ENCODE data around the gene SRGAP1.

Gene SRGAP1

DNA sequence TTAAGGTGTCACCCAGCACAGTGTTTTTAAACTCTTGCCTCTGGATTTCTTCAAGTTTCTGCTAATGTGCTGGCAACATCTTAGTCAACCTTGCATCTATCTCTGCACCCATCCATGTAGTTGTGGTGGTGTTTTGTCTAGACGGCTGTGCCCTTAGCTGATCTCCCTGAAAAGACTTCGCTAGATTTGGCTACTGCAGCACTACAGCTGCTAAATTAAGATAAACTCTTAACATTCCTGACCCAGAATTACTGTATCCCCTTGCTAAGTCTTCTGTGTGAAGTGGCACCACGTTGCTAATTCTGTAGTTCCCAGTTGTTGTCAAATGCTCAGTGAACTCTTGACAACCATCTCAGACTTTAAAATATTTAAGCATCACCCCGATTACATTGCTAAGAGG, 66.8 kb downstream of the SRGAP1 start:
- H3K27ac ChIP-seq = no peak overlapping the region
- TF ChIP-seq, protein P1, sequence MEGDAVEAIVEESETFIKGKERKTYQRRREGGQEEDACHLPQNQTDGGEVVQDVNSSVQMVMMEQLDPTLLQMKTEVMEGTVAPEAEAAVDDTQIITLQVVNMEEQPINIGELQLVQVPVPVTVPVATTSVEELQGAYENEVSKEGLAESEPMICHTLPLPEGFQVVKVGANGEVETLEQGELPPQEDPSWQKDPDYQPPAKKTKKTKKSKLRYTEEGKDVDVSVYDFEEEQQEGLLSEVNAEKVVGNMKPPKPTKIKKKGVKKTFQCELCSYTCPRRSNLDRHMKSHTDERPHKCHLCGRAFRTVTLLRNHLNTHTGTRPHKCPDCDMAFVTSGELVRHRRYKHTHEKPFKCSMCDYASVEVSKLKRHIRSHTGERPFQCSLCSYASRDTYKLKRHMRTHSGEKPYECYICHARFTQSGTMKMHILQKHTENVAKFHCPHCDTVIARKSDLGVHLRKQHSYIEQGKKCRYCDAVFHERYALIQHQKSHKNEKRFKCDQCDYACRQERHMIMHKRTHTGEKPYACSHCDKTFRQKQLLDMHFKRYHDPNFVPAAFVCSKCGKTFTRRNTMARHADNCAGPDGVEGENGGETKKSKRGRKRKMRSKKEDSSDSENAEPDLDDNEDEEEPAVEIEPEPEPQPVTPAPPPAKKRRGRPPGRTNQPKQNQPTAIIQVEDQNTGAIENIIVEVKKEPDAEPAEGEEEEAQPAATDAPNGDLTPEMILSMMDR (conservative IDR thresholded peaks at IDR 0.05) = no peak
- TF ChIP-seq ZFX (IDR thresholded peaks at IDR 0.05) = no peak

DNA sequence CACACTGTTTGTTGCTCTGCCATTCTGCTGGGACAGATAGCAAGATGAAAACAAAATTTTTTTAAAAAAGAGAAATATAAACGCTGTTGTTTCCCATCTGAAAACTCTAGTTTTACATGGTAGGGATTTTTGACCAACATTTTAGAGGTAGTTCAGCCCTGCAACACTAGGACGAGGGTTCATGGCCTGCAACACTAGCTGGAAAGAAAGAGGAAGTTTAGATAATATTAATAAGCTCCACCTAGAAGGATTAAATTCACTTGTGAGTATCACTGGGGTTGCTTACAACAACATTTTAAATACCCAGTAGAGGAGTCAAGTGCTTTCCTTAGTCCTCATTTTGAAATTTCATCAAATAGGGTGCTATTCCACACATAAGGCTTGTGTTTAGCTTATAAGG, 68.2 kb downstream of the SRGAP1 start:
- TF ChIP-seq, protein P1 (conservative IDR thresholded peaks at IDR 0.05) = no peak
- TF ChIP-seq ZFX (IDR thresholded peaks at IDR 0.05) = no peak
- no peak overlapping the region for H3K27ac ChIP-seq

- no peak overlapping the region for H3K27ac ChIP-seq
- TF ChIP-seq, protein P1 (conservative IDR thresholded peaks at IDR 0.05) = no peak
- no peak for TF ChIP-seq ZFX (IDR thresholded peaks at IDR 0.05)
Measured at GRCh38 chr12:63913929-63914328, 69.4 kb downstream of the SRGAP1 start.

- no peak overlapping the region for H3K27ac ChIP-seq
- no peak for TF ChIP-seq ZFX (IDR thresholded peaks at IDR 0.05)
- TF ChIP-seq, protein P1 (conservative IDR thresholded peaks at IDR 0.05) = no peak
Measured at GRCh38 chr12:63915105-63915800, 70.8 kb downstream of the SRGAP1 start.

DNA sequence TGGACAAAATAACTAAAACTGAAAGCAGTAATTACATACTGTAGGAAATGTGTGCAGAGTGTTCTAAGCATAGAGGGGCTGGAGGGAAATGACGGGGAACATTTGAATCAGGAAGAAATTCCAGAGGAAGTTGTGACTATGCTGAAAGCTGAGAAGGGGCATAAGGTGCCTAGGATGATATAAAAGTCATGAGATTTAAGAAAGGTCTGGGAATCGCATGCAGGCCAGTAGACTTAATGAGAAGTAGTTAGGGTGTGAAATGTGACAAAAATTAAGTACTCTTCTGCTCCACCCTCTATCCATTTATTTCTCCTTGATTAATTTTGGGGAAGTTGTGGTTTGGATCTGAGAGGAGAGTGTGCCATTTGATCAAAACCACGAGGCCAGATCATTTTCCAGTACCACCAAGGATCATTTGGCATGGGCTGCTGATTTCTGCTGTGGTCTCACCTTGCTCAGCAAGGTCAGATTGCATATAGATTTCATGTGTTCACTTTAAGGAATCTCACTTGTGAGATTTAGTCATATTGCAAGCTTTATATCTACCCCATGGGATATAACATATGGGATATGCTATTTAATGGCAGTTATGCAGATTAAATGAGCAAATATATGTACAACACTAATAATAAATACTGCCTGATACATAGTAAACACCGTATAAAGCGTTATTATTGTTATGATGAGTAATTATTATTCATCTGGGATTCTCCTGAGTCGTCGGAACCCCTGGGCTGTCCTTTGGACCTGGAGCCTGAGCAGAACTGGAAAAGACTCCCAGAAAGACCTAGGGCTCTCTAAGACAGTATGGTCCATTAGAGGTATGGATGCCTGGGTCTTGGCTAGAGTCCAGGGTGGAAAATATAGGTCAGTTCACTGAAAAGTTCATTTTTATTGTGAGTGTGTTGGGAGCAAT, 72.3 kb downstream of the SRGAP1 start:
- TF ChIP-seq, protein P1 (conservative IDR thresholded peaks at IDR 0.05) = no peak
- TF ChIP-seq ZFX (IDR thresholded peaks at IDR 0.05) = no peak
- no peak overlapping the region for H3K27ac ChIP-seq

DNA sequence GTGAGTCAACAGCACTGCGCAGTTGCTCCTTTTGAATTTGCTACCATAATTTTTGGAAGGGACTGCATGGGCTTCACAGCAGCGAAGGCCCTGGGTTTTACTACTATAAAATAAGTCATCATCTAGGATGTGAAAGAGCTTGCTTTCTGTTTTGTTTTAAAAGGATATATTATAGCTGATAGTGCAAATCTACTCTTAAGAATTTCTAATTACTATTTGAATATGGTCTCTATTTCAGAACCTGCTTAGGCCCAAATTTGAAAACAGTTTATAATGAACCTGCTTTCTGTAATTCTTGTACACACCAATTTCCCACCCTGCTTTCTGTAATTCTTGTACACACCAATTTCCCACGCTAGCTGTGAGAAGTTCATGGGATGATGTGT, 73.0 kb downstream of the SRGAP1 start:
- H3K27ac ChIP-seq = no peak overlapping the region
- TF ChIP-seq ZFX (IDR thresholded peaks at IDR 0.05) = no peak
- TF ChIP-seq, protein P1 (conservative IDR thresholded peaks at IDR 0.05) = no peak

Measured in C4-2B (cell line).